ENCODE data around the gene SP140L. TPM values are rescaled to one million over a fixed set of nuclear protein-coding genes. Genes with fewer than 3 reads are reported as not detected.

SP140L gene
- total RNA-seq, 2 donors from 2014 or later: 13.2 to 14.4 TPM

DNA sequence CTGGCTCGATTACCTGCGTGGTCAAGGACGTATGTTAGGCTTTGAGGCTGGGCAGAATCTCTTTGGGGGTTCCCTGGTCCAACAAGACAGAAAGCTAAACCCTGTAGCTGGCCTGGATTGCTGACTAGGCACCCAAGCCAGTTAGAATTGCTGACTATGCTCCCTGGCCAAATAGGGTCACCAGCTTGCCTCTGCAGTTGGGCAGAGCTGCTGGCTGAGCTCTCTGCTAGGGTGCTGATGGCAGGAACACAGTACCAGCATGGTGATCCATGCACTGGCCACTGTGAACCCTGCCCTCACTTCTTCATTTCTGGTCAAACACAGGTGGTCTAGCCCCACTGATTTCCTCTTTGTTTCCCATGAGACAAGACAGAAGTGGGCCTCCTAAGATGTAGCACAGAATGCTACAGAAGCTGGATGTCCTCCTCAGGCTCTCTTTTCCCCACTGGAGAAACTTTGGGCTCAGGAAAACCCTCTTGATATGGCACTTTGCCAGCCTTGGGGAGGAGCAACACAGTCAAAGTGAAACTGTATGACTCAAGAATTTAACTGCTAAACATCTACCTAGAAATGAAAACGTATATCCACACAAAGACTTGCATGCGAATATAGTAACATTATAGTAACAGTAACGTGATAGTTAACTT, 20.8 kb downstream of the SP140L start:
- Histone ChIP-seq H3K9me3 (no peaks in the 10 kb centered on the region), H3K36me3 (no peaks in the 10 kb centered on the region), H3K27ac (no peak overlapping the region), H3K4me3 (no peak overlapping the region), H3K27me3 (no peaks in the 10 kb centered on the region), H3K4me1 (no peaks in the 10 kb centered on the region), H3K9ac (ENCODE audit: low read depth in 2 of 2, low read length in 2 of 2) (no peak overlapping the region)
- DNase-seq: no peak
- intact Hi-C loops (cut with DNase I): no loop called here
- TF ChIP-seq, protein P1, sequence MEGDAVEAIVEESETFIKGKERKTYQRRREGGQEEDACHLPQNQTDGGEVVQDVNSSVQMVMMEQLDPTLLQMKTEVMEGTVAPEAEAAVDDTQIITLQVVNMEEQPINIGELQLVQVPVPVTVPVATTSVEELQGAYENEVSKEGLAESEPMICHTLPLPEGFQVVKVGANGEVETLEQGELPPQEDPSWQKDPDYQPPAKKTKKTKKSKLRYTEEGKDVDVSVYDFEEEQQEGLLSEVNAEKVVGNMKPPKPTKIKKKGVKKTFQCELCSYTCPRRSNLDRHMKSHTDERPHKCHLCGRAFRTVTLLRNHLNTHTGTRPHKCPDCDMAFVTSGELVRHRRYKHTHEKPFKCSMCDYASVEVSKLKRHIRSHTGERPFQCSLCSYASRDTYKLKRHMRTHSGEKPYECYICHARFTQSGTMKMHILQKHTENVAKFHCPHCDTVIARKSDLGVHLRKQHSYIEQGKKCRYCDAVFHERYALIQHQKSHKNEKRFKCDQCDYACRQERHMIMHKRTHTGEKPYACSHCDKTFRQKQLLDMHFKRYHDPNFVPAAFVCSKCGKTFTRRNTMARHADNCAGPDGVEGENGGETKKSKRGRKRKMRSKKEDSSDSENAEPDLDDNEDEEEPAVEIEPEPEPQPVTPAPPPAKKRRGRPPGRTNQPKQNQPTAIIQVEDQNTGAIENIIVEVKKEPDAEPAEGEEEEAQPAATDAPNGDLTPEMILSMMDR (IDR thresholded peaks at IDR 0.05): no peak

DNA sequence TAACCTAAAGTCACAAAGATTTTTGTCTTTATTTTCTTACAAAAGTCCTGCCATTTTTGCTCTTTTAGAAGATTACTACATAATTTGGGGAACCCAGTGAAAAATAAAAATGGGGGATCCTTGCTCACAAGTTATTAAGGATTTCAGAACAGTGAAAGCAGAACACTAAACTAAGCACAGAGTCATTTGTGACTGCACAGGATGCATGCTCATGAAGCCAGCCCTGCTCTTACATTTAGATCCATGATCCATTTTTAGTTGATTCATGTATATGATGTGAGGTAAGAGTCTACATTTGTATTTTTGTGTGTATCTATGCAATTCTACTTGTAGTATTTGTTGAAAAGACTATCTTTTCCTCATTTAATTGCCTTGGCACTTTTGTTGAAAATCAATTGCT, 21.8 kb downstream of the SP140L start:
- H3K4me3 ChIP-seq: no peak overlapping the region
- H3K36me3 ChIP-seq: no peaks in the 10 kb centered on the region
- no peak overlapping the region for H3K27ac ChIP-seq
- no peaks in the 10 kb centered on the region for H3K4me1 ChIP-seq
- no peak for DNase-seq
- intact Hi-C loops (cut with DNase I): no loop called here
- H3K27me3 ChIP-seq: no peaks in the 10 kb centered on the region
- H3K9me3 ChIP-seq: no peaks in the 10 kb centered on the region
- no peak overlapping the region for H3K9ac ChIP-seq (ENCODE audit: low read depth in 2 of 2, low read length in 2 of 2)
- TF ChIP-seq, protein P1 (IDR thresholded peaks at IDR 0.05): no peak

DNA sequence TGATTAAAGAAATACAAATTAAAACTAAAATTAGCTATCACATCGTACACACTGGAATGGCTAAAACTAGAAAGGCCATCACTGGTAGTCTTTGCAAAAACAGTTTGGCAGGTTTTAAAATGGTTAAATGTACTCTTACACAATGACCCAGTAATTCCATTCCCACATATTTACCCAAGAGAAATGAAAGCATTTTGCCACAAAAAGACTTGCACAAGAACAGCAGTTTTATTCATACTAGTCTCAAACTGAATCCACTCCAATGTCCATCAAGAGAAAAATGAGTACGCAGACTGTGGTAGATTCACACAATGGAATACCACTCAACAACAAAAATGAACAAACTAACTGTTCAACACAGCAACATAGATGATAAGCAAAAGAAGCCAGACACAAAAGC, 29.1 kb downstream of the SP140L start:
- H3K4me3 ChIP-seq: no peak overlapping the region
- no peak overlapping the region for H3K9ac ChIP-seq (ENCODE audit: low read depth in 2 of 2, low read length in 2 of 2)
- intact Hi-C loops (cut with DNase I): no loop called here
- H3K36me3 ChIP-seq: no peaks in the 10 kb centered on the region
- H3K4me1 ChIP-seq: no peaks in the 10 kb centered on the region
- H3K27me3 ChIP-seq: no peaks in the 10 kb centered on the region
- no peak for DNase-seq
- H3K9me3 ChIP-seq: no peaks in the 10 kb centered on the region
- H3K27ac ChIP-seq: no peak overlapping the region
- TF ChIP-seq, protein P1 (IDR thresholded peaks at IDR 0.05): no peak

DNA sequence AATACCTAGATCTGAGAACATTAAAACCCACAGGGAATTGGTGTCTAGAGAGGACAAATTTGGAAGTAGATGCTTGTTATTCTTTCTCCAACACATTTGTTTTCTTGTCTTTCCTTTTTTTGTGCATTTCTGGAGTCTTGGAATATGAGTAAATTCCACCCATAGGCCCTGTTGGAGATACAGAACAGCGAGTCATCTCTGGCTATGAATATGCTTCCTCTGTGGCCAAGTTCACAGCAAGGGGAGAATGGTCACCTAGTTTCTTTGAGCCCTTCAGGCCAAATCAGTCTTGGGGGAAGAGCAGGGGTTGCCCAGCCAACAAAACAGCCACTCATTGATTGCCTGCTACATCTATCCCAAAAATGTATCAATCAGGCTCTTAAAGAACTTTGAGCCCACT, 31.3 kb downstream of the SP140L start:
- Histone ChIP-seq H3K9me3 (no peaks in the 10 kb centered on the region), H3K9ac (ENCODE audit: low read depth in 2 of 2, low read length in 2 of 2) (no peak overlapping the region), H3K36me3 (no peaks in the 10 kb centered on the region), H3K4me3 (no peak overlapping the region), H3K4me1 (no peaks in the 10 kb centered on the region), H3K27ac (no peak overlapping the region), H3K27me3 (no peaks in the 10 kb centered on the region)
- DNase-seq: no peak
- intact Hi-C loops (cut with DNase I): no loop called here
- TF ChIP-seq, protein P1 (IDR thresholded peaks at IDR 0.05): no peak

DNA sequence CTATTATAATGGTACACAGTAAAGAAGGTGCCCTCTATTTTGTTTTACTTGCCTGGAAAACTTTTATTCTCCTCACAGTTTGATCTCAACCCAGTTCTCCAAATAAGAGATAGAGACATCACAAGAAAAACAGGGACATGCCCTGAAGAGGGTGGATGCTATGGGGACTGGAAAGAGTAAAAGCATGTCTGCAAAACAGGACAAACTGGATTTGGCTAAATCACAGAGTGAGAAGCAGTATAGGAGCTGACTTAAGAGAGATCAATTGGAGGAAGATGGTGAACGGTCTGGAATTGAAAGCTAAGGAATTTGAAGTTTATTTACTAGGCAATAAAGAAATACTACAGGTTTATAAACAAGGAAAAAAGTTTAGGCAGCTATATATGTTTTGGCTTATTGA, 33.0 kb downstream of the SP140L start:
- no peak overlapping the region for H3K4me3 ChIP-seq
- H3K27ac ChIP-seq: no peak overlapping the region
- no peak for DNase-seq
- intact Hi-C loops (cut with DNase I): no loop called here
- TF ChIP-seq, protein P1 (IDR thresholded peaks at IDR 0.05): no peak
- no peak overlapping the region for H3K9ac ChIP-seq (ENCODE audit: low read depth in 2 of 2, low read length in 2 of 2)
- no peaks in the 10 kb centered on the region for H3K9me3 ChIP-seq
- H3K36me3 ChIP-seq: no peaks in the 10 kb centered on the region
- no peaks in the 10 kb centered on the region for H3K4me1 ChIP-seq
- H3K27me3 ChIP-seq: no peaks in the 10 kb centered on the region
